ENCODE data around the gene CAPZB.

DNA sequence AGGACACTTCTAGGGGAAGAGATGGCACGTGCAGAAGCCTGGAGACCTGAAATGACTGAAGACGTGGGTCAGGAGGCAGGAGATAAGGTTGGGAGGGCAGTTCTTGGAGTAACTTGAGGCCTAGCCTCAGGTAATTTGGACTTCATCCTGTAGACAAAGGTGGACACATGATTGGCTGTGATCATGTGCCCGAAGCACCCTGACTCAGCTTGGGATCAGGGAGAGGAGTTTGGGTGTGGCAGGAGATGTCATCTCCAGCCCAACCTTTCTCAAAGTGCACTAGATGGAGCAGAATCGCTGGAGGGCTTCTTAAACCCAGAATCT is 171.7 kb downstream of the CAPZB start:
- TF ChIP-seq EZH2 (IDR thresholded peaks at IDR 0.05) = no peak
- TF ChIP-seq POLR2AphosphoS5 (IDR thresholded peaks at IDR 0.05; ENCODE audit: borderline replicate concordance, low read depth, low read length) = no peak

Measured in SK-N-MC (cell line).